Neural cell (in vitro differentiated cells): ENCODE measurements around the gene ZDHHC12.

ENCODE experiments used
- EZH2 ChIP-seq: fragments of 200-600, 300-800 bp; shearing (Covaris generic), sonication (generic); IDR thresholded peaks from 2 replicates; pipeline ENCODE4 v1.6.1; 2014; ENCODE audit warnings: antibody characterized with exemption, low read length, borderline replicate concordance, mild to moderate bottlenecking; ENCODE audit not compliant: insufficient read depth, poor library complexity, severe bottlenecking
- POLR2AphosphoS5 ChIP-seq: IDR thresholded peaks from 2 replicates; pipeline ENCODE4 v1.6.1; 2012
- TAF1 ChIP-seq: IDR thresholded peaks from 2 replicates; pipeline ENCODE4 v1.6.1; 2012; ENCODE audit warnings: low read depth
- TF ChIP-seq, protein P1 (sequence below): fragments of 450-650 bp; IDR thresholded peaks from 2 replicates; pipeline ENCODE4 v1.5.1; 2014; ENCODE audit warnings: antibody characterized with exemption, mild to moderate bottlenecking, moderate library complexity; ENCODE audit not compliant: poor library complexity, severe bottlenecking
- TF ChIP-seq, protein P2 (sequence below): IDR thresholded peaks from 2 replicates; pipeline ENCODE4 v1.6.1; 2012; ENCODE audit warnings: borderline replicate concordance

DNA sequence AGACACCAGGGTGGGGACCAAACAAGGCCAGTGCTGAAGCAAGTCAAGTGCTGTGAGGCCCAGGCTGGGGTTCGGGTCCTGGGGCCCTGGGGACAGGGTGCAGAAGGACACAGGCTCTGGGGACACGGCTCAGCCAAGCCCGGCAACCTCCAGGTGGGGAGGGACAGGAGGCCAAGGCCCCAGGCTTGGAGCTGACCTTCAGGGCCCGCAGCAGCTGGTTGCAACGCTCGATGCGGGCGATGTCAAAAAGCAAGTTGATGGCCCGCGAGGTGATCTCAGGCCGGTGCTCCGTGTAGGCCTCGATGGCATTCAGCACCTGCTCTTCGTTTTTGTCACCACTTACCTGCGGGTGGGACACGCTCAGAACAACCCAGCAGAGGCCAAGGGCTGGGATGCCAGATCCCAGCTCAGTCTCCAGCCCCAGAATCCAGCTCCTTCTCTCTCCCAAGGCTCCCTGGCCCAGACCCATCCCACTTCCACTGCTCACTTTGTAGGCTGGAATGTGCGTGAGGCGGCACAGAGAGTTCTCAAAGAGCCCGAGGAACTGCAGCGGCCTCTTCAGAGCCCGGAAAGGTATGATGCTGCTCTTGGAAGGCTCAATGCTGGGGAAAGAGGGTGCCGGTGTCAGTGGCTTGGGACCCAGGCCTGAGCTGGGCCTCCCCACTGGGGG is 27.1 kb upstream of the ZDHHC12 start:
- TF ChIP-seq POLR2AphosphoS5 (no peak), EZH2 (no peak), TAF1 (no peak)
- TF ChIP-seq, protein P1, sequence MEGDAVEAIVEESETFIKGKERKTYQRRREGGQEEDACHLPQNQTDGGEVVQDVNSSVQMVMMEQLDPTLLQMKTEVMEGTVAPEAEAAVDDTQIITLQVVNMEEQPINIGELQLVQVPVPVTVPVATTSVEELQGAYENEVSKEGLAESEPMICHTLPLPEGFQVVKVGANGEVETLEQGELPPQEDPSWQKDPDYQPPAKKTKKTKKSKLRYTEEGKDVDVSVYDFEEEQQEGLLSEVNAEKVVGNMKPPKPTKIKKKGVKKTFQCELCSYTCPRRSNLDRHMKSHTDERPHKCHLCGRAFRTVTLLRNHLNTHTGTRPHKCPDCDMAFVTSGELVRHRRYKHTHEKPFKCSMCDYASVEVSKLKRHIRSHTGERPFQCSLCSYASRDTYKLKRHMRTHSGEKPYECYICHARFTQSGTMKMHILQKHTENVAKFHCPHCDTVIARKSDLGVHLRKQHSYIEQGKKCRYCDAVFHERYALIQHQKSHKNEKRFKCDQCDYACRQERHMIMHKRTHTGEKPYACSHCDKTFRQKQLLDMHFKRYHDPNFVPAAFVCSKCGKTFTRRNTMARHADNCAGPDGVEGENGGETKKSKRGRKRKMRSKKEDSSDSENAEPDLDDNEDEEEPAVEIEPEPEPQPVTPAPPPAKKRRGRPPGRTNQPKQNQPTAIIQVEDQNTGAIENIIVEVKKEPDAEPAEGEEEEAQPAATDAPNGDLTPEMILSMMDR = no peak
- TF ChIP-seq, protein P2, sequence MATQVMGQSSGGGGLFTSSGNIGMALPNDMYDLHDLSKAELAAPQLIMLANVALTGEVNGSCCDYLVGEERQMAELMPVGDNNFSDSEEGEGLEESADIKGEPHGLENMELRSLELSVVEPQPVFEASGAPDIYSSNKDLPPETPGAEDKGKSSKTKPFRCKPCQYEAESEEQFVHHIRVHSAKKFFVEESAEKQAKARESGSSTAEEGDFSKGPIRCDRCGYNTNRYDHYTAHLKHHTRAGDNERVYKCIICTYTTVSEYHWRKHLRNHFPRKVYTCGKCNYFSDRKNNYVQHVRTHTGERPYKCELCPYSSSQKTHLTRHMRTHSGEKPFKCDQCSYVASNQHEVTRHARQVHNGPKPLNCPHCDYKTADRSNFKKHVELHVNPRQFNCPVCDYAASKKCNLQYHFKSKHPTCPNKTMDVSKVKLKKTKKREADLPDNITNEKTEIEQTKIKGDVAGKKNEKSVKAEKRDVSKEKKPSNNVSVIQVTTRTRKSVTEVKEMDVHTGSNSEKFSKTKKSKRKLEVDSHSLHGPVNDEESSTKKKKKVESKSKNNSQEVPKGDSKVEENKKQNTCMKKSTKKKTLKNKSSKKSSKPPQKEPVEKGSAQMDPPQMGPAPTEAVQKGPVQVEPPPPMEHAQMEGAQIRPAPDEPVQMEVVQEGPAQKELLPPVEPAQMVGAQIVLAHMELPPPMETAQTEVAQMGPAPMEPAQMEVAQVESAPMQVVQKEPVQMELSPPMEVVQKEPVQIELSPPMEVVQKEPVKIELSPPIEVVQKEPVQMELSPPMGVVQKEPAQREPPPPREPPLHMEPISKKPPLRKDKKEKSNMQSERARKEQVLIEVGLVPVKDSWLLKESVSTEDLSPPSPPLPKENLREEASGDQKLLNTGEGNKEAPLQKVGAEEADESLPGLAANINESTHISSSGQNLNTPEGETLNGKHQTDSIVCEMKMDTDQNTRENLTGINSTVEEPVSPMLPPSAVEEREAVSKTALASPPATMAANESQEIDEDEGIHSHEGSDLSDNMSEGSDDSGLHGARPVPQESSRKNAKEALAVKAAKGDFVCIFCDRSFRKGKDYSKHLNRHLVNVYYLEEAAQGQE = no peak
